HG02623 (cell line): ENCODE measurements around the gene GSTM4.
A peak's percentile ranks its signal among the peaks of the same experiment; 100 is the strongest.
"Not testable (repeated sequence)": the region's sequence is repeated elsewhere in the genome, so short reads cannot be mapped to it uniquely, and the experiment has no call there.

Experiments
- ATAC-seq: cut with Tn5 transposase; IDR thresholded peaks from one replicate; pipeline ENCODE4 v1.9.1; 2021; ENCODE audit warnings: moderate library complexity; ENCODE audit not compliant: unreplicated experiment

The GSTM4 gene

DNA sequence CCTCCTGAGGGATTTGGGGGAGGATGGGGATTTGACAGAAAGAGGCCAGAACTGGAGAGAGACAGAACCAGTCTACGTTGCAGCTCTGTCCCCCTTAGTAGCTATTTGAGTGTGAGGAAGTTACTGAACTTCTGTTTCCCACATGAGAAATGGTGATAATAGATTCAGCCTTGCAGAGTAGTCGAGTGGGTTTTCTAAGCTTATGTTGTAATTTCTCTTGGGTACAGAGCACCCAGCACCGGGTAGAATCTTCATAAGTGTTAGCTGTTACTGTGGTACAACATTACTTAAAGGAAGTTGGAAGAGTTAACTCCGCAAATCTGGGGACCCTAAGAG lies 4.8 kb downstream of the GSTM4 start:
- not testable (repeated sequence) for ATAC-seq

DNA sequence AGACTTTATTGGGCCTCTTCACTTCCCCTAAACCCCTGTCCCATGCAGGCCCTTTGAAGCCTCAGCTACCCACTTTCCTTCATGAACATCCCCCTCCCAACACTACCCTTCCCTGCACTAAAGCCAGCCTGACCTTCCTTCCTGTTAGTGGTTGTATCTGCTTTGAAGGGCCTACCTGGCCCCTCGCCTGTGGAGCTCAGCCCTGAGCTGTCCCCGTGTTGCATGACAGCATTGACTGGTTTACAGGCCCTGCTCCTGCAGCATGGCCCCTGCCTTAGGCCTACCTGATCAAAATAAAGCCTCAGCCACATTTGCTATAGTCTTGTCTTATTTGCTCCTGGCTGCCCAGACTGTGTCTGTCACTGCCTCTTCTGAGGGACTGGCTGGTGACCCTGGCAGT lies 5.5 kb downstream of the GSTM4 start:
- no peak for ATAC-seq

DNA sequence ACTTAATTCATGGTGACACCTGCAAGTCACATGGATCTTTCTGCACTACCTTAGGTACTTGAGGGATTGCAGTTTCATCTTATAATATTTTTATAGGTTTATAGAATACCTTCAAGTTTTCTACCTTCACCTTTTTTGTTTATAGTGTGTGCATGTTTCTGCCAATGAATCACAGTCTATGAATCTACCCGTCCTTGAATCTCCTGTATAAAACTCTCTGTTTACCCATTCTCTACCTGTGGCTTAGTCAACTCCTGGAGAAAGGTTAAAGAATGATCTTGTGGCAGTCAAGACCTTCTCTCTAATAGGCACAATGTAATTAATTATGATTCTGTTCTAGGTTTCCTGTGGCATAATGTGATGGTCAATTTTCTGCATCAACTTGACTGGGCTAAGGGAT lies 8.8 kb downstream of the GSTM4 start:
- ATAC-seq: no peak

DNA sequence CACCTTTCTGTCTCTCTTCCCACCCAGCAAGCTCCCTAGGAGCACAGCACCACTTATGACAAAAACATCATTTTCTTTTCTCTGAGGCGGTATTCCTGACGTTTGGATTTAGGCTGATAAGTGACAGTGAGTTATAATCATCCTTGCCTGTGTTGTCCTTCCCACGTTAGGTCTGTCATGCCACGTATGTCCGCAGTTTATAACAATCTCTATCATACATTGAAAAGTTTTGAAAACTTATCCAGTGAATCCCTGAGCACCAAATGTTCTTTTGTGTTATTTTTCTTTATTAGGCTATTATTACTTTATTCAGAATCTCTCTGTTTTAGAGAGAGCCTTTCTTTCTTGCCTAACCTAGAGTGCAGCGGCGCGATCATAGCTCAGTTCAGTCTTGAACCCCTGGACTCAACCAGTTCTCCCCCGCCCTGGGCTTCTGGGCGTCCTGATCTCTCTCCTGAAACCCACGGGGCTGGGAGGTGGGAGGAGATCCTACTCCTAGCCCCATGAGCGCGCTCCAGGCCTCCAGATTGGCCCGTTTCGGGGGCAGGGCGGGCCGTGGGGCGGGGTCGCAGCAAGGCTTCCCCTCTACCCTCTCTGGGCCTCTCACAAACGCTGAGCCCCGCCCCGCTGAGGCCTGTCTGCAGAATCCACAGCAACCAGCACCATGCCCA lies 11.7 kb downstream of the GSTM4 start, which contains the start of gene GSTM2:
TSS of gene GSTM2 (plus strand) at position 606 of the 671 bp plus-strand sequence. CDS start at position 665, 59 bp downstream.
- ATAC-seq: peak; percentile 97

DNA sequence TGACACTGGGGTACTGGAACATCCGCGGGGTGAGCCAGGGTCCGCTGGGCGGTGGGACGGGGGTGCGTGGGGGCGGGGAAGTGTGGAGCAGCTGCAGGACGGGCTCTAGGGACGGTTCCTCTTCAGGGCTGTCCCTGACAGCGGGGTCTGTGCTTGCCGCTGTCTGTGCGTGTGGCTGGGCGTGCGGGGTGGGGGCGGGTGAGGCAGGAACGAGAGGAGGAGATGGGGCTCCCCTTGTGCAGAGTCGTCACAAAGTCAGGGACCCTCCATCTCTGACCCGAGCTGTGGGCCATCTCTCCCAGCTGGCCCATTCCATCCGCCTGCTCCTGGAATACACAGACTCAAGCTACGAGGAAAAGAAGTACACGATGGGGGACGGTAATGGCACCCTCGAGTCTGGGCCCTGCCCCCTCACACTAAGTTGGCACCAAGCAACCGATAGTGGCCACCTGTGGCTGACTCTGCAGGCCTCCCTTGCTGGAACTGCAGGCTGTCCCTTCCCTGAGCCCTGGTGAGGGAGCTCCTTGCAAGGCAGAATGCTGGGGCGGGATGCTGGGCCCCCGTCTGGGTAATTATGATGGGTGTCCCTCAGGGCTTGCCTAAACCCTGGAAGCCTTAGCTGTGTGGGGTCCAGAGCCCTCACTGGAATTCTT lies 12.3 kb downstream of the GSTM4 start:
- ATAC-seq: no peak

DNA sequence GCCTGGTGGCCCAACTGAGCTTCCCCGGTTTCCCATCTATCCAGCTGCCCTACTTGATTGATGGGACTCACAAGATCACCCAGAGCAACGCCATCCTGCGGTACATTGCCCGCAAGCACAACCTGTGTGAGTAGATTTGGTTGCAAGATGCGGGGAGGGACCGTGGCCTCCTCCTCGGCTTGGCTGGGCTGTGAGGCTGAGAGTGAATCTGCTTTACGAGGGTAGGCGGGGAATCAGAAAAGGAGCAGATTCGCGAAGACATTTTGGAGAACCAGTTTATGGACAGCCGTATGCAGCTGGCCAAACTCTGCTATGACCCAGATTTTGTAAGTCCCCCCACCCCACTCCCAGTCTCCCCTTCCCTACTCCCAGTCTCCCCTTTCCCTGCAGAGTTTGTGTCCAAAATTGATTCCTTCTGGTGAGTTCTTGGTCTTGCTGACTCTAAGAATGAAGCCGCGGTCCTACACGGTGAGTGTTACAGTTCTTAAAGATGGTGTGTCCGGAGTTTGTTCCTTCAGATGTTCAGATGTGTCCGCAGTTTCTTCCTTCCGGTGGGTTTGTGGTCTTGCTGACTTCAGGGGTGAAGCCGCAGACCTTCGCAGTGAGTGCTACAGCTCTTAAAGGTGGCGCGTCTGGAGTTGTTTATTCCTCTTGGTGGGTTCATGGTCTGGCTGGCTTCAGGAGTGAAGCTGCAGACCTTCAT lies 13.5 kb downstream of the GSTM4 start:
- ATAC-seq: no peak

DNA sequence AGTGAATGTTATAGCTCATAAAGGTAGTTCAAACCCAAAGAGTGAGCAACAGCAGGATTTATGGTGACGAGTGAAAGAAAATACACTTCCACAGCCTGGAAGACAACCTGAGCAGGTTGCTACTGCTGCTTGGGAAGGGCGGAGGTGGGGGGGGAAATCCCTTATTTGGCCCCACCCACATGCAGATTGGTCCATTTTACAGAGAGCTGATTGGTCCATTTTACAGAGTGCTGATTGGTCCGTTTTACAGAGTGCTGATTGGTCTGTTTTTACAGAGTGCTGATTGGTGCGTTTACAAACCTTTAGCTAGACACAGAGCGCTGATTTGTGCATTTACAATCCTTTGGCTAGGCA lies 14.0 kb downstream of the GSTM4 start:
- not testable (repeated sequence) for ATAC-seq

DNA sequence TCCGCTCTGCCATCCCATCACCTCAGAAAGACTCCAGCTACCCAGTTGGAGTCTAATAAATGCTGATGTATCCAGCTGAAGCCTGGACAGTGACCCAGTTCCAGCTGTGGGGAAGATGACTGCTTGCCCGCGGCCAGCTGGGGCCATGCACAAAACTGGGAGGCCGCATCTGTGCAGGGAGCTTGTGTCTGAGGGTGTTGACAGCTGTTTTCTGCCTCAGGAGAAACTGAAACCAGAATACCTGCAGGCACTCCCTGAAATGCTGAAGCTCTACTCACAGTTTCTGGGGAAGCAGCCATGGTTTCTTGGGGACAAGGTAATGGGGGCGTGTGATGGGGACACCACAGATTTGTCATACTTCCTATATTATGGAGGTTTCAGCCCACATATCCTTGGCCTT lies 15.2 kb downstream of the GSTM4 start:
- no peak for ATAC-seq

DNA sequence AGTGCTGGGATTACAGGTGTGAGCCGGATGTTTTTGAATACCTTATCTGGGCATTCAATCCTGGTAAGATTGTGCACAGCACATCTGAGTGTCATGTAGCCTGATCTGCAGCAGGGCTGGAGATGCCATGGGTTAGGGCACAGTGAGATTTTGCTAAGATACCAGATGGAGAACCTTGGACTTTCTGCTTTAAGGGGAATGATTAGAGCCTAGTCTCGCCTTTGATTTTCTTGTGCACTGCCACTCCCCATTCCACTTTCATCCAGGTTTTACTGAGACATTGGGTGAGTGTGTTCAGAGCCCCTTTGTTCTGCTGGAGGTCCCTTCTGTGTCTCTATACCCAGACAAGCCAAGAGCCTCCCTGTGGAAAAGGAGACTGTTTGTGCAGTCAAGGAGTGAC lies 18.0 kb downstream of the GSTM4 start:
- not testable (repeated sequence) for ATAC-seq

DNA sequence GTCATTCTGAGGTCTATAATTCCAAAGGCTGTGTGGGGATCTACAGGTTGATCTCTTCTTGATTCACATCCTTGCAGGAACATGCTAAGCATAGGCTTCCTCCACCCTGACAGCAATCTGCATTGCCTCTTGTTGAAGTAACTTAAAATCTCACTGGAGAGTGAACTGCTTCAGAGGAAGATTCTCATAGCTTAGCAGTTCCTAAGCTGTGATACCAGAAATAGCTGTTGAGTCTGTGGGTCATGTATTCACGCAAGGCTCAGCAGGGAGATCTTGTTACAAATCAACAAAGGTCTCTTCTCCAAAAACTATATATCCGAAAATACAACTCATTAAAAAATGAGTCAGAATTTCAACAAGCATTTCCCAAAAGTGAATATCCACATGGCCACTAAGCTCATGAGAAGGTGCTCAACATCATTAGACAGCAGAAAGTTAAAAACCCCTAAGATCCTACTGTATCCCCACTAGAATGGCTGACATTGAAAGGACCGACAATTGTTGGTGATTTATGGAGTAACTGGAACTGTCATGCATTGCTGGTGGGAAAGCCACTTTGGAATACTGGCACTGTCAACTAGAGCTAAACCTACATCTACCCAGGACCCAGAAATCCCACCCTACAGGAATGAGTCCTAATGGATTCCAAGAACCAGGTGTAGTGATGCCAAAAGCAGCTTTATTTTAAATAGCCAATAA lies 20.9 kb downstream of the GSTM4 start:
- not testable (repeated sequence) for ATAC-seq

DNA sequence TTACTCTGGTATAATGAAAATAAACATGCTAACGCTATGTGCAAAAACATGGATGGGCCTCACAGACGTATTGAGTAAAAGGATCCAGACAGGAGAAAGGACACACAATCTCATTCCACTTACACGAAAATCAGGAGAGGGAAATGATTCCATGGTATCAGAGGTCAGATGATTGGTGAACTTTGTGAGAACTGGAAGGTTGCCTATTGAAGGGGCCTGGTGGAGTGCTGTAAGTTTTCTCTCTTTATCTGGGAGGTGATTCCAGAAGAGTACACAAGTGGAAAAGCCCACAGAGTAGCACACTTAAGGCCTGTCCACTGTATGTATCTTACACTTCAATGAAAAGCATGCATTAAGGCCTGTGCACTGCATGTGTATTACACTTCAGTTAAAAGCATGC lies 21.6 kb downstream of the GSTM4 start:
- no peak for ATAC-seq

DNA sequence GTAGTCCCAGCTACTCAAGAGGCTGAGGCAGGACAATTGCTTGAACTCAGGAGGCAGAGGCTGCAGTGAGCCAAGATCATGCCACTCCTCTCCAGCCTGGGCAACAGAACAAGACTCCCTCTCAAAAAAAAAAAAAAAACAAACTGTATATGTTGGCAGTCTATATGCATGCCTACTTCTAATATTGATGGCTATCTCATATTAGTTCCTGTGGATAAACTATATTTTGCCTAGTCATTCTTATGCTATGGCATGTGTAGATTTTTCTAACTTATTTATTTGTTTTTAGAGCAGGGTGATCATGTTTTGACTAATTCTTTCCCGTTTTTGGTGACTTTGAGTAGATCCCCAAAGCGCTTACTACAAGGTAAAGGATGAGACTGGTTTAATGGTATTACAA lies 22.7 kb downstream of the GSTM4 start:
- ATAC-seq: not testable (repeated sequence)

DNA sequence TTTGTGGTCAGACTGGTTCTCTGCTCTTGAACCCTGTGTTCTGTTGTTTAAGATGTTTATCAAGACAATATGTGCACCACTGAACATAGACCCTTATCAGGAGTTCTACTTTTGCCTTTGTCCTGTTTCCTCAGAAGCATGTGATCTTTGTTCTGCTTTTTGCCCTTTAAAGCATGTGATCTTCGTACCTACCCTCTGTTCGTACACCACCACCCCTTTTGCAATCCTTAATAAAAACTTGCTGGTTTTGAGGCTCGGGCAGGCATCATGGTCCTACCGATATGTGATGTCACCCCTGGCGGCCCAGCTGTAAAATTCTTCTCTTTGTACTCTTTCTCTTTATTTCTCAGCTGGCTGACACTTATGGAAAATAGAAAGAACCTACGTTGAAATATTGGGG lies 28.9 kb downstream of the GSTM4 start:
- ATAC-seq: not testable (repeated sequence)

DNA sequence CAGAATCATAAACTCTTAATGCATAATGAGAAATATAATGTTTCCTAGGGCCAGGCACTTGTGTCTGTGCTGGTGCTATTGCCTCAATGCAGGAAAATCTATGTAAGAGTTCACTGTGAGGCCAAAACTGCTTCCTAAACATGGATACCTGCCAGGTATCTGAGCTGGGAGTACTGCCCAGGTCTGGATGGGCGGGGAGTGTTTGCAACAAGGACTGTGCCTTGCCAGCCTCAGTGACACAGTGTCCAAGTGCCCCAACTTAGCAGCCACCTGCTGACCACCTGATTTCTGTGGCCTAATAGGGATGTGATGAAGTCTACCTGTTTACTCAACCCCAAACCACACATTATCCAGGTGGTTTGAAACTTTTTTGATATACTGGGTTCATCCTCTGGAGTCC lies 29.5 kb downstream of the GSTM4 start:
- ATAC-seq: not testable (repeated sequence)

DNA sequence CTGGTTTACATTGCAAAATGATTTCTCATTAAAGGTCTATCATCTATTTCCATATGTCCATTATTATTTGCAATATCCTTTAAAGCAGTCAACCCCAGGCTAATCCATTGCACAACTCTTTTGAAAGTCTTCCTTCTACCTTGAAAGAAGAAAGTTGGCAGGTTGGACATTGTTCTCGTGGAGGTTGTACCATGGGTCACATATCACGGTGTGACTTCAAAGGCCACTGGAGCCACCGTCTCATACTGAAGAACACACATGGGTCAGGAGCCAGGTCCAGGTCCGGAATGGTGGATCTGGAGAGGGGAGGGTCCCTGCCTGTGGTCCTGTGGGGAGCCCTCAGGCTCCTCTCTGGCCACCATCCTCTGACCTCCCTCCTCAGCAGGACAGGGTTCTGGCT lies 30.0 kb downstream of the GSTM4 start:
- not testable (repeated sequence) for ATAC-seq

DNA sequence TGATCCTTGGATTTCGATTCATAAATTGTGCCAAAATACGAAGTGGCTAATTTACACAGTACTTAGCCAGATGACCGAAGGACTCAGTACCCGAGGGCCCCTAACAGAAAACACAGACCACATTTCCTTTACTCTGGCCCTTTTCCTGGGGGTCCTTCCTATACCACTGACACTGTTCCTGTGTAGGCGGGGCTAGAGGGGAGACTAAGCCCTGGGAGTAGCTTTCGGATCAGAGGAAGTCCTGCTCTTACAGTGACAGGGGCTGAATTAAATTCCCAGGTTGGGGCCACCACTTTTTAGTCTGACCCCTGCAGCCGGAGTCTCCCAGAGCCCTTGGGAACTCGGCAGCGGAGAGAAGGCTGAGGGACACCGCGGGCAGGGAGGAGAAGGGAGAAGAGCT lies 31.2 kb downstream of the GSTM4 start:
- ATAC-seq: not testable (repeated sequence)

DNA sequence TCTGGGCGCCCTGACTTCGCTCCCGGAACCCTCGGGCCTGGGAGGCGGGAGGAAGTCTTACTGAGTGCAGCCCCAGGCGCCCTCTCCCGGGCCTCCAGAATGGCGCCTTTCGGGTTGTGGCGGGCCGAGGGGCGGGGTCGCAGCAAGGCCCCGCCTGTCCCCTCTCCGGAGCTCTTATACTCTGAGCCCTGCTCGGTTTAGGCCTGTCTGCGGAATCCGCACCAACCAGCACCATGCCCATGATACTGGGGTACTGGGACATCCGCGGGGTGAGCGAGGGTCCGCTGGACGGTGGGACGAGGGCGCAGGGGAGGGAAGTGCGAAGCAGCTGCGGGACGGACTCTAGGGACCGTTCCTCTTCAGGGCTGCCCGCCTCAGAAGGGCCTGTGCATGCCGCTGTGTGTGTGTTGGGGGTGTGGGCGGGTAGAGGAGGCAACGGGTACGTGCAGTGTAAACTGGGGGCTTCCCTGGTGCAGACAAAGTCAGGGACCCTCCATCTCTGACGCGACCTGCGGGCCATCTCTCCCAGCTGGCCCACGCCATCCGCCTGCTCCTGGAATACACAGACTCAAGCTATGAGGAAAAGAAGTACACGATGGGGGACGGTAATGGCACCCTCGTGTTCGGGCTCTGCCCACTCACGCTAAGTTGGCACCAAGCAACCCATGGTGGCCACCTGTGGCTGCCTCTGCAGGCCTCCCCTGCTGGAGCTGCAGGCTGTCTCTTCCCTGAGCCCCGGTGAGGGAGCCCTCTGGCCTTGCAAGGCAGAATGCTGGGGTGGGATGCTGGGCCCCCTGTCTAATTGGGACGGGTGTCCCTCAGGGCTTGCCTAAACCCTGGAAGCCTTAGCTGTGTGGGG lies 32.0 kb downstream of the GSTM4 start, which contains the start of gene GSTM1:
TSS of gene GSTM1 (plus strand) at position 177 of the 859 bp plus-strand sequence. CDS start at position 234, 57 bp downstream.
- ATAC-seq: no peak

DNA sequence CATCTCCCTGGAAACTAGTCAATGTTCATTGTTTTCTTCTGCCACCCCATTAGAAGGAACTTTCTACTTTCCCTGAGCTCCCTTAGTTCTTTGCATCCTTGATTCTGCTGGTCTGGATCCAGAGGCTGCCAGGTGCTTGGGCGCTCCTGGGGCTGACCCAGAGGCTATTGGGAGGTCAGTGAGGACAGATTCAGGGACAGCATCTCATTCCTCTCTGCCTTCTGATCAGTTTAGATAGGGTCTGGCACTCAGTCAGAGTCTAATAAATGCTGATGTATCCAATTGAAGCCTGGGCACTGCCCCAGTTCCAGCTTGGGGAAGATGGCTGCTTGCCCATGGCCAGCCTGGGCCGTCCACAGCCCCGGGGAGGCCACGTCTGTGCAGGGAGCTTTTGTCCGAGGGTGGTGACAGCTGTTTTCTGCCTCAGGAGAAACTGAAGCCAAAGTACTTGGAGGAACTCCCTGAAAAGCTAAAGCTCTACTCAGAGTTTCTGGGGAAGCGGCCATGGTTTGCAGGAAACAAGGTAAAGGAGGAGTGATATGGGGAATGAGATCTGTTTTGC lies 34.0 kb downstream of the GSTM4 start:
- no peak for ATAC-seq

DNA sequence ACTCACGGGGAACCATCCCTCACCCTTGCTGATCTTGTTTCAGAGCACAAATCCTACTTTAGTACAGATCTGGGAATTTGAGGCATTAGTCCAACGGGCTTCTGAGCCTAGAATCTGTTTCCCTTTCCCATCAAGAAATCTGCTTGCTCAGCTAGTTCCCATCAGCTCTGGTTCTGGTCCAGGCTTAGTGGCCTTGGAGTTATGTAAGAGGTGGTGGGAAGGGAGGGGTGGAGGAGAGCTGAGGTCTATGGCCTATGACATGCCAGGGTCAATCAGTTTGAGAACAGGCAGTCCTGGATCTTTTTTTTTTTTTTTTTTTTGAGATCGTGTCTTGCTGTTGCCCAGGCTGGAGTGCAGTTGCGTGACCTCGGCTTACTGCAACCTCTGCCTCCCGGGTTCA lies 35.9 kb downstream of the GSTM4 start:
- ATAC-seq: no peak

DNA sequence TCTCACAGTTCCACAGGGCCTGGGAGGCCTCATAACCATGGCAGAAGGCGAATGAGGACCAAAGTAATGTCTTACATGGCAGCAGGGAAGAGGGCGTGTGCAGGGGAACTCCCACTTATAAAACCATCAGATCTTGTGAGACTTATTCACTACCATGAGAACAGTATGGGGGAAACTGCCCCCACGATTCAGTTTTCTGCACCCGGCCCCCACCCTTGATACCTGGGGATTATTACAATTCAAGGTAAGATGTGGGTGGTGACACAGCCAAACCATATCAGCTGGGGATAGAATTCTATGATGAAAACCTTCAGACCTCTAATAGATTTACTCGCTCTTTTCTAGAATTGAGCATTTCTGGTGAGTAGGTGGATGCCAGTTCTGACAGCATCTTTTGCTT lies 38.5 kb downstream of the GSTM4 start:
- ATAC-seq: not testable (repeated sequence)
